PC-9 (cell line): Measurements from ENCODE around the gene ZBTB7C.

Experiments
- CTCF ChIP-seq: fragments of 200-600 bp; sonication (generic); conservative IDR thresholded peaks from 2 replicates; pipeline ENCODE4 v1.6.1; 2017; ENCODE audit warnings: mixed run types, antibody characterized with exemption, mild to moderate bottlenecking, moderate library complexity
- EZH2 ChIP-seq: fragments of 200-600 bp; sonication (generic); IDR thresholded peaks from 2 replicates; pipeline ENCODE4 v1.8.0; 2017; ENCODE audit warnings: antibody characterized with exemption, low read depth

- TF ChIP-seq CTCF (no peak), EZH2 (no peak)
Measured at GRCh38 chr18:48328473-48329210, 80.5 kb downstream of the ZBTB7C start.
